Measurements from ENCODE around the gene PSMG1. TPM values are rescaled to one million over a fixed set of nuclear protein-coding genes. Genes with fewer than 3 reads are reported as not detected.

The PSMG1 gene
- polyA plus RNA-seq, 1 experiment: 21.9 TPM

DNA sequence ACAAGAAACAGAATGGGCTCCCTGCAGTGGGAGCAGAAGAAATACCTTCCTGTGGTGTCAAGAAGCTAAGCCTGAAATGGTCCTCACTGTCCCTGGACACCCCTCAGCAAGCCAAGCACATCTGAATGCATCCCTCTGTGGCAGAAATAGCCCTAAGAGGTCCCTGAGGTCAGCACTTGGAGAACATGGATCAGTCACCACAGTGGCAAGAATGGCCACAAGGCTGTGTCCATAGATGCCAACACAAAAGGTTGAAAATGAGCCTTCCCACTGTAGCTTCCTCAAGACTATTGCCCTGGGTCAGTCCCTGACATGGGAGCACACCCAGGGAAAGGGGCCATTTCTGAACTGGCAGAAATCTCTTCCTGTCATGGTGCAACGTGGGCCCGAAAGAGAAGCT, 27.7 kb downstream of the PSMG1 start:
- Histone ChIP-seq H3K36me3 (ENCODE audit: control insufficient read depth, insufficient read depth, low read length) (no peaks in the 10 kb centered on the region), H3K27me3 (ENCODE audit: control insufficient read depth, insufficient read depth, low read length) (peaks cover 3% of the 10 kb centered on the region), H3K4me3 (ENCODE audit: low read depth, low read length) (no peak overlapping the region)
- no peak for DNase-seq (ENCODE audit: low read depth)
- TF ChIP-seq, protein P1, sequence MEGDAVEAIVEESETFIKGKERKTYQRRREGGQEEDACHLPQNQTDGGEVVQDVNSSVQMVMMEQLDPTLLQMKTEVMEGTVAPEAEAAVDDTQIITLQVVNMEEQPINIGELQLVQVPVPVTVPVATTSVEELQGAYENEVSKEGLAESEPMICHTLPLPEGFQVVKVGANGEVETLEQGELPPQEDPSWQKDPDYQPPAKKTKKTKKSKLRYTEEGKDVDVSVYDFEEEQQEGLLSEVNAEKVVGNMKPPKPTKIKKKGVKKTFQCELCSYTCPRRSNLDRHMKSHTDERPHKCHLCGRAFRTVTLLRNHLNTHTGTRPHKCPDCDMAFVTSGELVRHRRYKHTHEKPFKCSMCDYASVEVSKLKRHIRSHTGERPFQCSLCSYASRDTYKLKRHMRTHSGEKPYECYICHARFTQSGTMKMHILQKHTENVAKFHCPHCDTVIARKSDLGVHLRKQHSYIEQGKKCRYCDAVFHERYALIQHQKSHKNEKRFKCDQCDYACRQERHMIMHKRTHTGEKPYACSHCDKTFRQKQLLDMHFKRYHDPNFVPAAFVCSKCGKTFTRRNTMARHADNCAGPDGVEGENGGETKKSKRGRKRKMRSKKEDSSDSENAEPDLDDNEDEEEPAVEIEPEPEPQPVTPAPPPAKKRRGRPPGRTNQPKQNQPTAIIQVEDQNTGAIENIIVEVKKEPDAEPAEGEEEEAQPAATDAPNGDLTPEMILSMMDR (IDR thresholded peaks at IDR 0.05; ENCODE audit: insufficient read depth, low read depth, low read length): no peak
- ChIA-PET CTCF (no interaction called here), POLR2A (no interaction called here)

DNA sequence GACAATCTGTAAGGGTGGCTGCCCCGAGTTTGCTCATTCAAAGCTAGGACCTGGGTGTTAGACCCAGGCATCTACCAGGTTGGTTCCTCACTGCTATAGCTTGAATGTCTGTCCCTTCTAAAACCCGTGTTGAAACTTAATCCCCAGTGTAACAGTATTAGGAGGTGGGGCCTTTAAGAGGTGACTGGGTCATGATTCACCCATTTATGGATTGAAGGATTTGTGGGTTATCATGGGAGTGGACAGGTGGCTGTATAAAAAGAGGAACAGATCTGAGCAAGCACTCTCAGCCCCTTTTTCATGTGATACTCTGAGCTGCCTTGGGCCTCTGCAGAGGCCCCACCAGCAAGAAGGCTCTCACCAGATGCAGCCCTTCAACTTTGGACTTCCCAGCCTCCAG, 29.4 kb downstream of the PSMG1 start:
- Histone ChIP-seq H3K36me3 (ENCODE audit: control insufficient read depth, insufficient read depth, low read length) (no peaks in the 10 kb centered on the region), H3K4me3 (ENCODE audit: low read depth, low read length) (no peak overlapping the region), H3K27me3 (ENCODE audit: control insufficient read depth, insufficient read depth, low read length) (peaks cover 8% of the 10 kb centered on the region)
- ChIA-PET POLR2A (no interaction called here), CTCF (interaction anchor here (0.9 to 1.1 kb wide), 3 partner anchors 12 to 18 kb away, joined by 3 to 4 read pairs (median 3); no protein-coding TSS in a partner anchor)
- DNase-seq (ENCODE audit: low read depth): no peak
- TF ChIP-seq, protein P1 (IDR thresholded peaks at IDR 0.05; ENCODE audit: insufficient read depth, low read depth, low read length): no peak

DNA sequence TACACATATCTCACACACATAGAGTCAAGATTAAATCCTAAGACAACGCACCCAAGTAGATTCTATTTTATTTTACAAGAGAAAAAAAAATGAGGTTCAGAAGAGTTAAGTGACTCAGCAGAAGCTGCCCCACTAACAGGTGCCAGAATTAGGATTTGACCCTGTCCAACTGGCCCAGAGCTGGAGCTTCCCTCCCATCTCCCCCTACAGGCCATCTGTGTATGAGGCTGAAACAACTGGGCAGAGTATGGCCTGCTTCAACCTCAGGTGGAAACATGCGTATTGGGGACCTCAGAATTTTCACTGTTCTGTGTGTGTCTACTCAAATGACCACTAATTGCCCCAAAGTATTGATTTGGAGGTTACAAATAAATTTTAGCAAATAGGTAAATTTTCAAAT, 29.9 kb downstream of the PSMG1 start:
- DNase-seq (ENCODE audit: low read depth): no peak
- H3K27me3 ChIP-seq (ENCODE audit: control insufficient read depth, insufficient read depth, low read length): peaks cover 8% of the 10 kb centered on the region
- ChIA-PET CTCF (interaction anchor here (0.9 to 1.1 kb wide), 3 partner anchors 12 to 19 kb away, joined by 3 to 4 read pairs (median 3); no protein-coding TSS in a partner anchor), POLR2A (no interaction called here)
- TF ChIP-seq, protein P1 (IDR thresholded peaks at IDR 0.05; ENCODE audit: insufficient read depth, low read depth, low read length): peak; percentile 46
- H3K36me3 ChIP-seq (ENCODE audit: control insufficient read depth, insufficient read depth, low read length): no peaks in the 10 kb centered on the region
- H3K4me3 ChIP-seq (ENCODE audit: low read depth, low read length): no peak overlapping the region

DNA sequence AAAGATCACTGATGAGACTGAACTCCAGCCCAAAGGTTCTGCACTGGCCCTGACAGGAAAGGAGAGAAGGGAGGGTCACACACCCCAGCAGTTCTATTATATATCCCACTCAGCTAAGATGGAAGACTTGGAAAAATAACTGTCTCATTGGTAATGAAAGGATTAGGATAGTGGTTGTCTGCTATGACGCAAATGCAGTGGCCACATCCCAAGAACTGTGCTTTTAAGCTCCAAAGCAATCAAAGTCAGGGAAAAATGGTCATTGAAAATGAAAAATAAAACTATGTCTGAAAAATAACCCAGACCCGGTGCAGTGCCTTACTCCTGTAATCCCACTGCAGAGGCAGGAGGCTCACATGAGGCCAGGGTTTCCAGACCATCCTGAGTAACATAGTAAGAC, 31.0 kb downstream of the PSMG1 start:
- Histone ChIP-seq H3K27me3 (ENCODE audit: control insufficient read depth, insufficient read depth, low read length) (peaks cover 8% of the 10 kb centered on the region), H3K36me3 (ENCODE audit: control insufficient read depth, insufficient read depth, low read length) (no peaks in the 10 kb centered on the region), H3K4me3 (ENCODE audit: low read depth, low read length) (no peak overlapping the region)
- no peak for DNase-seq (ENCODE audit: low read depth)
- POLR2A ChIA-PET: no interaction called here
- CTCF ChIA-PET: no interaction called here
- TF ChIP-seq, protein P1 (IDR thresholded peaks at IDR 0.05; ENCODE audit: insufficient read depth, low read depth, low read length): no peak

DNA sequence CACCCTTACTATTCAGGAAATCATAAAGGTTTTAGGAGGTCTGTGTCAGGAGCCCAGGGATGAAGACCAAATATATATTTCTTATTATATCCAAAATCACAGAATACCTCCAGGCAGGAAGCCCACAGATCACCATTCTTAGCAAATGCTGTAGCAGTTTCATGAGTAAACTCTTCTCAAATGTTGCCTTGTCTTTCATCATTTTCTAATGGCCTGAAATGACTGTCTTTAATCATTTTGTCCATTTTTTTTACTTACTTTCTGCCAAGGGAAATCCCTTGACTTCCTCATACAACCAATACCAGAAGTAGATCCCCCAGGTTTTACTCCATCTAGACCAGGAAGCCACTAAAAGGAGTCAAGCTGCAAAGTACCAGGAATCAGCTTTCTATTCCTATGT, 32.4 kb downstream of the PSMG1 start:
- Histone ChIP-seq H3K27me3 (ENCODE audit: control insufficient read depth, insufficient read depth, low read length) (peaks cover 8% of the 10 kb centered on the region), H3K36me3 (ENCODE audit: control insufficient read depth, insufficient read depth, low read length) (no peaks in the 10 kb centered on the region), H3K4me3 (ENCODE audit: low read depth, low read length) (no peak overlapping the region)
- DNase-seq (ENCODE audit: low read depth): no peak
- ChIA-PET CTCF (interaction anchor here (0.6 to 1.4 kb wide), 6 partner anchors 9 to 769 kb away, joined by 3 to 6 read pairs (median 4); no protein-coding TSS in a partner anchor), POLR2A (no interaction called here)
- TF ChIP-seq, protein P1 (IDR thresholded peaks at IDR 0.05; ENCODE audit: insufficient read depth, low read depth, low read length): no peak

Measured in BJ (cell line).